Inflammatory macrophage treated with lipopolysaccharide for 4 hours (primary cell): Measurements from ENCODE around the gene PDE4D.
A peak's percentile ranks its signal among the peaks of the same experiment; 100 is the strongest.

Experiments
- DNase-seq: peaks from one replicate; pipeline ENCODE4 v3.0.0-alpha.2; 2020

PDE4D gene

GRCh38 chr5:58933891-58934628 lies 959.5 kb downstream of the PDE4D start:
- no peak for DNase-seq

DNA sequence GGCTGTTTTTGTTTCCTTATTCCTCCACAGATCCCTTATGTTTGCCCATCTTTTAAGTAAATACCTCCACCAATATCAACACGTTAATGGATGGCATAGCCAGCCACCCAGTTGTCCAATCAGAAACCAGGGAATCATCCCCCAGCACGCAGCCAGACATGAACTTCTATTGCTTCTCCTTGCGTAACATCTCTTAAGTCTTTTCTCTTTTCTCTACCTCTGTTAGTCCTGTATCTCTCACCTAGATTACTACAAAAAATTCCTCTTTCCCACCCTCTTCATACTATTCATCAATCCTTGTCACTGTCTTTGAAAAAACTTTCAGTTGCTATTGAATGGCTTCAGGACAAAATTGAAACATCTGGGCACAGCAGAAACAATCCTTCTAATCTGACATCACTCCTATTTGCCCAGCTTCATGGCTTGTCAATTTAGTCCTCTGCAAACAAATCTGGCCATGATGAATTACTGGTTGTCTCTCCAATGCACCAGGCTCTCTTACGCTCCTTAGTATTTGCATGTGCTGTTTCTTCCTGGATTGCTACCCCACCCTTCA lies 961.4 kb downstream of the PDE4D start:
- DNase-seq, result no peak

DNA sequence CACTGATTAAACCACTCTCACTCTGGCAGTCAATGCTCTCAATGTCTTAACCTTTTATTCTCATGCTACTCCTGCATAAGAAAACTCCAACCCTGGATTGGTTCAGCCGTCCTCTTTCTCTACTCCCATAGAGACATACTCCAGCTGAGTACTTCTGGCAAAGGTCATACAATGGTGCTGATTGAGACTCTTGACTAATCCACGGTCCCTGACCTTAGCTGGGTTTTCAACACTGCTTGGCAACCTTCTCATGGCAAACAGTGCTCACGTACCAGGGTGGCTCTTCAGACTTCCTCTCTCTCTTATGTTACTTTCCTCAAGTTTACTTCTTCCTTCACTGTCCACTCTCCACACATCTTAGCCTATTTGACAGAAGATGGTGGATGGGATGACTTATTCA lies 963.0 kb downstream of the PDE4D start:
- no peak for DNase-seq

DNA sequence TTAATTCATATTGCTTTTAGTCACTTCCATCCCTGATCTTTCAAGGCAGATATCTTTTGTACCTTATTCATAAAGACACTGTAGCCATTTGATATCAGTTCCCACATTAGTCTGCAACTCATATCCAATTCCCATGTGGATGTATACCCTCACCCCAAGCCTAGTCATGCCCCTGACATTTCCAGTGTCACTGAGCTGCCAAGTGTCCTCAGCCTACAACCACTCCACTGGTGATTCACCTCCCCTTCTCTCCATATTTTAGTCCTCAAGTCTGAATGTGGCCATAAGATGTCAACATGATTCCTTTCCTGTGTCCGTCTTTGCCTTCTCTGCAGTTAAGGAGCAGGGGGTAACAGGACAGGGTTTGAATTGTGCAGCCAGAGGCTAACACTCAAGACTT lies 963.8 kb downstream of the PDE4D start:
- DNase-seq, result no peak

DNA sequence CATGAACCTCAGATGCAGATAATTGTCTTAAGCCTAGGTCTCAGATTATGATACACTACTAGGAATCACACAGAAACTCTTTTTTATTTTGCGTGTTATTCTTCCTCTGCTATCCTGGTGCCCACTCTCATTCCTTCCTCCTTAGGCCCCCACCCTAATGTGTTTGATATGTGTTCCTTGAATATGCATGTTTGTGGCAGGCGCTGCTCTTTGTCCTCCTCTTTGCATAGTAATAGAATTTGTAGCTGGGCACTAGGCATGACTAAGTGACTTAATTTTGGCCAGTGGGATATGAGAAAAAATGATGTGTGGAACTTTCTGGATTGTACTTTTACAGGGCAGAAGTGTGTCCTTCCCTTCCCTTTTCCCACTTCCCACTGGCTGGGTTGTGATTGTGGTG lies 965.6 kb downstream of the PDE4D start:
- no peak for DNase-seq

GRCh38 chr5:58927181-58927580 lies 966.3 kb downstream of the PDE4D start:
- DNase-seq, result peak; percentile 76

DNA sequence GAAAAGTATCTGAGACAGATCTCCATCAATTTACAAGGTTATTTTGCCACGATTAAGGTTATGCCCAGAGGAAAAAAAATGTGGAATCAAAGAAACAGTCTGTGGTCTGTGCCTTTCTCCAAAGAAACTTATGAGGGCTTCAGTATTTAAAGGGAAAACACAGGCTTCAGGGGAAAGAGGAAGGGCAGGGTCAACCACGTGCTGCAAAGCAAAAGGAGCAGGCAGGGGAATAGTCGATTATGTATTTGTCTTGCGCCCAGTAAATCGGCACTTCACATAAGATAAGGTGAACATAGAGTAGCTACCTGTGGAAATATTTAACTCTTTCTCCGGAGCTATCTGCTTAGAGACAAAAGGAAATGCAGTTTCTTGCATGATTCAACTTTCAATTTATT lies 967.0 kb downstream of the PDE4D start:
- DNase-seq, result peak; percentile 24

- no peak for DNase-seq
Measured at GRCh38 chr5:58925627-58926540, 967.6 kb downstream of the PDE4D start.

- DNase-seq, result no peak
Measured at GRCh38 chr5:58924306-58924705, 969.2 kb downstream of the PDE4D start.

- DNase-seq, result no peak
Measured at GRCh38 chr5:58923355-58923754, 970.2 kb downstream of the PDE4D start.

GRCh38 chr5:58922461-58923171 lies 970.9 kb downstream of the PDE4D start:
- DNase-seq, result no peak

- DNase-seq, result no peak
Measured at GRCh38 chr5:58921159-58921558, 972.4 kb downstream of the PDE4D start.

GRCh38 chr5:58919833-58920232 lies 973.7 kb downstream of the PDE4D start:
- no peak for DNase-seq
